GM12892 (cell line): ENCODE data around the gene SLC14A1.

Source experiments
- DNase-seq: peaks from one replicate; pipeline ENCODE4 v3.0.0; 2011; ENCODE audit not compliant: insufficient read length
- FAIRE-seq: peaks from 2 replicates; lab custom pipeline; 2011; peaks lifted over from hg19 to GRCh38; lab: Jason Lieb, UNC
- POLR2A ChIP-seq: IDR thresholded peaks from 2 replicates; pipeline ENCODE4 v1.6.1; 2011; ENCODE audit warnings: low read depth, low read length, control low read depth
- POLR2AphosphoS5 ChIP-seq: IDR thresholded peaks from 2 replicates; pipeline ENCODE4 v1.6.1; 2011; ENCODE audit warnings: low read depth, low read length, control low read depth
- TAF1 ChIP-seq: IDR thresholded peaks from 2 replicates; pipeline ENCODE4 v1.6.1; 2011; ENCODE audit warnings: low read depth, mild to moderate bottlenecking, control low read depth, low read length, borderline replicate concordance

The SLC14A1 gene

GRCh38 chr18:45765796-45766195 is 41.8 kb downstream of the SLC14A1 start:
- DNase-seq (no peak), FAIRE-seq (no peak)
- TF ChIP-seq POLR2A (no peak), POLR2AphosphoS5 (no peak), TAF1 (no peak)

GRCh38 chr18:45771587-45772480 is 47.9 kb downstream of the SLC14A1 start:
- TF ChIP-seq TAF1 = no peak
- no peak for TF ChIP-seq POLR2A
- DNase-seq (no peak), FAIRE-seq (no peak)

GRCh38 chr18:45774065-45774521 is 50.1 kb downstream of the SLC14A1 start:
- FAIRE-seq = no peak
- DNase-seq = no peak
- TF ChIP-seq POLR2AphosphoS5 (no peak), POLR2A (no peak), TAF1 (no peak)

GRCh38 chr18:45775241-45775676 is 51.3 kb downstream of the SLC14A1 start:
- peak; percentile 76 for FAIRE-seq
- TF ChIP-seq POLR2AphosphoS5 (no peak), POLR2A (peak; percentile 45; the same call in 1 of the 2 replicates)
- peak; percentile 31 for DNase-seq

- FAIRE-seq = no peak
- no peak for TF ChIP-seq TAF1
- TF ChIP-seq POLR2A = no peak
- TF ChIP-seq POLR2AphosphoS5 = no peak
- DNase-seq = no peak
These were observed 51.8 kb downstream of the SLC14A1 start for GRCh38 chr18:45775743-45776142.

GRCh38 chr18:45777393-45777792 is 53.4 kb downstream of the SLC14A1 start:
- FAIRE-seq = no peak
- TF ChIP-seq TAF1 (no peak), POLR2A (no peak), POLR2AphosphoS5 (no peak)
- DNase-seq = no peak

- DNase-seq (no peak), FAIRE-seq (no peak)
- TF ChIP-seq POLR2A (no peak), POLR2AphosphoS5 (no peak), TAF1 (no peak)
These were observed 56.6 kb downstream of the SLC14A1 start for GRCh38 chr18:45780568-45780967.

GRCh38 chr18:45782662-45783061 is 58.7 kb downstream of the SLC14A1 start:
- DNase-seq (no peak), FAIRE-seq (no peak)
- no peak for TF ChIP-seq POLR2AphosphoS5

GRCh38 chr18:45783097-45784075 is 59.4 kb downstream of the SLC14A1 start:
- no peak for DNase-seq
- TF ChIP-seq POLR2AphosphoS5 (no peak), TAF1 (no peak), POLR2A (no peak)
- no peak for FAIRE-seq

GRCh38 chr18:45785134-45785533 is 61.2 kb downstream of the SLC14A1 start:
- no peak for FAIRE-seq
- TF ChIP-seq POLR2A (no peak), POLR2AphosphoS5 (no peak), TAF1 (no peak)
- no peak for DNase-seq

GRCh38 chr18:45786941-45787340 is 63.0 kb downstream of the SLC14A1 start:
- FAIRE-seq = no peak
- no peak for DNase-seq
- TF ChIP-seq TAF1 = no peak
- no peak for TF ChIP-seq POLR2AphosphoS5
- no peak for TF ChIP-seq POLR2A
